ENCODE measurements around the gene MRPS10. TPM values are rescaled to one million over a fixed set of nuclear protein-coding genes. Genes with fewer than 3 reads are reported as not detected.
A peak's percentile ranks its signal among the peaks of the same experiment; 100 is the strongest.
"Not testable (repeated sequence)": the region's sequence is repeated elsewhere in the genome, so short reads cannot be mapped to it uniquely, and the experiment has no call there.

The MRPS10 gene
- total and polyA plus RNA-seq, 4 donors, result 20.1 to 26.8 (median 23.9) TPM

GRCh38 chr6:42217157-42217518, 523 bp downstream of the MRPS10 start:
- H3K4me3 ChIP-seq (ENCODE audit: low read depth in 1 of 3, low read length in 3 of 3), result peak overlapping the region; percentile 86 to 96 (median 90)
- peaks cover 3 to 27% (median 21%) of the 10 kb centered on the region in 4 donors for H3K4me1 ChIP-seq (ENCODE audit: control insufficient read depth in 4 of 4, insufficient read depth in 4 of 4, low read length in 3 of 4)
- H3K27me3 ChIP-seq (ENCODE audit: control insufficient read depth in 4 of 4, insufficient read depth in 4 of 4, low read length in 3 of 4), result no peaks in the 10 kb centered on the region
- 1% methylated on average over 5 of the region's 5 CpGs for WGBS
- H3K9me3 ChIP-seq (ENCODE audit: control insufficient read depth in 4 of 4, low read length in 3 of 4), result no peaks in the 10 kb centered on the region
- H3K9ac ChIP-seq (ENCODE audit: low read depth in 1 of 2, low read length in 2 of 2), result peak overlapping the region; percentile 96
- H3K36me3 ChIP-seq (ENCODE audit: control insufficient read depth in 4 of 4, insufficient read depth in 3 of 4, low read depth in 1 of 4, low read length in 3 of 4), result peaks cover 0 to 11% (median 9%) of the 10 kb centered on the region in 4 donors
- DNase-seq (ENCODE audit: low spot score), result no peak
- H3K27ac ChIP-seq (ENCODE audit: low read depth in 1 of 2, low read length in 2 of 2), result peak overlapping the region; percentile 77 to 80
- TF ChIP-seq NR2F2 (IDR thresholded peaks at IDR 0.05), result no peak
- no peak for TF ChIP-seq HNF4A (conservative IDR thresholded peaks at IDR 0.05)
- TF ChIP-seq FOXA1 (IDR thresholded peaks at IDR 0.05), result no peak
- TF ChIP-seq YY1 (IDR thresholded peaks at IDR 0.05), result no peak
- TF ChIP-seq RAD21 (IDR thresholded peaks at IDR 0.05), result no peak
- TF ChIP-seq HNF4G (IDR thresholded peaks at IDR 0.05), result no peak

- H3K27me3 ChIP-seq (ENCODE audit: control insufficient read depth in 4 of 4, insufficient read depth in 4 of 4, low read length in 3 of 4); H3K9me3 ChIP-seq (ENCODE audit: control insufficient read depth in 4 of 4, low read length in 3 of 4); H3K27ac ChIP-seq (ENCODE audit: low read depth in 1 of 2, low read length in 2 of 2); DNase-seq (ENCODE audit: low spot score): not testable (repeated sequence)
- H3K4me3 ChIP-seq (ENCODE audit: low read depth in 1 of 3, low read length in 3 of 3), result peak overlapping the region in 1 of 3 donors; percentile 96
- peaks cover 5 to 34% (median 27%) of the 10 kb centered on the region in 4 donors for H3K4me1 ChIP-seq (ENCODE audit: control insufficient read depth in 4 of 4, insufficient read depth in 4 of 4, low read length in 3 of 4)
- peak overlapping the region in 1 of 2 donors; percentile 96 for H3K9ac ChIP-seq (ENCODE audit: low read depth in 1 of 2, low read length in 2 of 2)
- WGBS, result 80% methylated on average over 18 of the region's 18 CpGs
- H3K36me3 ChIP-seq (ENCODE audit: control insufficient read depth in 4 of 4, insufficient read depth in 3 of 4, low read depth in 1 of 4, low read length in 3 of 4), result peaks cover 0 to 11% (median 9%) of the 10 kb centered on the region in 4 donors
Measured at GRCh38 chr6:42216495-42216894, 1.2 kb downstream of the MRPS10 start.

- WGBS, result 79% methylated on average over 3 of the region's 3 CpGs
- Histone ChIP-seq H3K27ac (ENCODE audit: low read depth in 1 of 2, low read length in 2 of 2) (no peak overlapping the region), H3K27me3 (ENCODE audit: control insufficient read depth in 4 of 4, insufficient read depth in 4 of 4, low read length in 3 of 4) (no peaks in the 10 kb centered on the region), H3K4me1 (ENCODE audit: control insufficient read depth in 4 of 4, insufficient read depth in 4 of 4, low read length in 3 of 4) (peaks cover 13 to 45% (median 38%) of the 10 kb centered on the region in 4 donors), H3K4me3 (ENCODE audit: low read depth in 1 of 3, low read length in 3 of 3) (no peak overlapping the region), H3K9me3 (ENCODE audit: control insufficient read depth in 4 of 4, low read length in 3 of 4) (no peaks in the 10 kb centered on the region), H3K36me3 (ENCODE audit: control insufficient read depth in 4 of 4, insufficient read depth in 3 of 4, low read depth in 1 of 4, low read length in 3 of 4) (peaks cover 7 to 29% (median 22%) of the 10 kb centered on the region in 4 donors), H3K9ac (ENCODE audit: low read depth in 1 of 2, low read length in 2 of 2) (peak overlapping the region; percentile 28 to 47)
- DNase-seq (ENCODE audit: low spot score), result no peak
- TF ChIP-seq RXRA (IDR thresholded peaks at IDR 0.05) (no peak), TAF1 (conservative IDR thresholded peaks at IDR 0.05) (no peak), HNF4G (IDR thresholded peaks at IDR 0.05) (no peak), FOXA2 (IDR thresholded peaks at IDR 0.05) (no peak), FOXA1 (IDR thresholded peaks at IDR 0.05) (no peak), ATF3 (IDR thresholded peaks at IDR 0.05) (no peak), RAD21 (IDR thresholded peaks at IDR 0.05) (no peak), NR2F2 (IDR thresholded peaks at IDR 0.05) (no peak), ZBTB33 (IDR thresholded peaks at IDR 0.05) (no peak), YY1 (IDR thresholded peaks at IDR 0.05) (no peak), HNF4A (conservative IDR thresholded peaks at IDR 0.05) (no peak), CTCF (IDR thresholded peaks at IDR 0.05; ENCODE audit: low read depth, low read length, missing input control) (no peak), JUND (IDR thresholded peaks at IDR 0.05) (no peak), GABPA (IDR thresholded peaks at IDR 0.05 in 1 of 2, conservative IDR thresholded peaks at IDR 0.05 in 1 of 2) (no peak)
Measured at GRCh38 chr6:42212442-42212841, 5.2 kb downstream of the MRPS10 start.
